ENCODE measurements around the gene HSPB9.

HSPB9 gene

GRCh38 chr17:42159796-42160530 is 37.4 kb downstream of the HSPB9 start:
- peaks cover 33% of the 10 kb centered on the region for H3K4me1 Mint-ChIP-seq
- no peak for TF ChIP-seq CTCF (IDR thresholded peaks at IDR 0.05)
- H3K4me3 Mint-ChIP-seq: no peak overlapping the region
- no peaks in the 10 kb centered on the region for H3K9me3 Mint-ChIP-seq
- DNase-seq: no peak
- H3K27me3 Mint-ChIP-seq (ENCODE audit: low read depth, poor library complexity): peaks cover 15% of the 10 kb centered on the region
- H3K27ac Mint-ChIP-seq: peak overlapping the region; percentile 37
- H3K36me3 Mint-ChIP-seq (ENCODE audit: low read depth): no peaks in the 10 kb centered on the region

GRCh38 chr17:42160531-42160910 is 37.9 kb downstream of the HSPB9 start:
- Mint-ChIP-seq H3K4me1 (peaks cover 31% of the 10 kb centered on the region), H3K4me3 (no peak overlapping the region), H3K9me3 (no peaks in the 10 kb centered on the region), H3K36me3 (ENCODE audit: low read depth) (no peaks in the 10 kb centered on the region), H3K27ac (no peak overlapping the region), H3K27me3 (ENCODE audit: low read depth, poor library complexity) (peaks cover 15% of the 10 kb centered on the region)
- DNase-seq: no peak
- no peak for TF ChIP-seq CTCF (IDR thresholded peaks at IDR 0.05)

- H3K36me3 Mint-ChIP-seq (ENCODE audit: low read depth): no peaks in the 10 kb centered on the region
- H3K27me3 Mint-ChIP-seq (ENCODE audit: low read depth, poor library complexity): peaks cover 16% of the 10 kb centered on the region
- H3K4me1 Mint-ChIP-seq: peaks cover 23% of the 10 kb centered on the region
- no peaks in the 10 kb centered on the region for H3K9me3 Mint-ChIP-seq
- TF ChIP-seq CTCF (IDR thresholded peaks at IDR 0.05): peak; percentile 31
- peak; percentile 36 for DNase-seq
- H3K4me3 Mint-ChIP-seq: no peak overlapping the region
- H3K27ac Mint-ChIP-seq: no peak overlapping the region
These were observed 40.5 kb downstream of the HSPB9 start for GRCh38 chr17:42163113-42163512.

- H3K36me3 Mint-ChIP-seq (ENCODE audit: low read depth): no peaks in the 10 kb centered on the region
- no peaks in the 10 kb centered on the region for H3K9me3 Mint-ChIP-seq
- no peak for TF ChIP-seq CTCF (IDR thresholded peaks at IDR 0.05)
- H3K27ac Mint-ChIP-seq: no peak overlapping the region
- peaks cover 23% of the 10 kb centered on the region for H3K4me1 Mint-ChIP-seq
- no peak for DNase-seq
- no peak overlapping the region for H3K4me3 Mint-ChIP-seq
- H3K27me3 Mint-ChIP-seq (ENCODE audit: low read depth, poor library complexity): peaks cover 16% of the 10 kb centered on the region
These were observed 41.2 kb downstream of the HSPB9 start for GRCh38 chr17:42163696-42164407.

GRCh38 chr17:42165751-42166150 is 43.1 kb downstream of the HSPB9 start:
- TF ChIP-seq CTCF (IDR thresholded peaks at IDR 0.05): no peak
- Mint-ChIP-seq H3K36me3 (ENCODE audit: low read depth) (no peaks in the 10 kb centered on the region), H3K9me3 (no peaks in the 10 kb centered on the region), H3K4me3 (no peak overlapping the region), H3K27me3 (ENCODE audit: low read depth, poor library complexity) (peaks cover 20% of the 10 kb centered on the region), H3K4me1 (peaks cover 14% of the 10 kb centered on the region), H3K27ac (no peak overlapping the region)
- DNase-seq: no peak
